Activated CD4-positive, alpha-beta T cell treated with anti-CD3 and anti-CD28 coated beads for 48 hours (primary cell): ENCODE data around the gene CNRIP1.
"Not testable (repeated sequence)": the region's sequence is repeated elsewhere in the genome, so short reads cannot be mapped to it uniquely, and the experiment has no call there.

Experiments
- DNase-seq: peaks from one replicate; pipeline ENCODE4 v3.0.0-alpha.2; 2020

CNRIP1 gene

GRCh38 chr2:68319398-68320117 lies at the start of gene CNRIP1:
Gene CNRIP1, minus strand, starts transcription at chr2:68319949. Its CDS starts 549 bp downstream, at chr2:68319400.
- peak; percentile 13 for DNase-seq

GRCh38 chr2:68369337-68369734 lies 49.6 kb upstream of the CNRIP1 start:
- DNase-seq: no peak

GRCh38 chr2:68368654-68369336 lies 49.0 kb upstream of the CNRIP1 start:
- DNase-seq: no peak

GRCh38 chr2:68367953-68368653 lies 48.4 kb upstream of the CNRIP1 start:
- DNase-seq: no peak

- no peak for DNase-seq
Observed at GRCh38 chr2:68366083-68366560, 46.4 kb upstream of the CNRIP1 start.

- no peak for DNase-seq
Observed at GRCh38 chr2:68365087-68365486, 45.3 kb upstream of the CNRIP1 start, which contains the start of gene PLEK. Gene PLEK, plus strand, starts transcription at chr2:68365282. Its CDS starts 70 bp downstream, at chr2:68365352.

- DNase-seq: no peak
Observed at GRCh38 chr2:68363721-68364120, 44.0 kb upstream of the CNRIP1 start.

GRCh38 chr2:68362749-68363148 lies 43.0 kb upstream of the CNRIP1 start:
- DNase-seq: no peak

- peak; percentile 88 for DNase-seq
Observed at GRCh38 chr2:68362069-68362468, 42.3 kb upstream of the CNRIP1 start.

GRCh38 chr2:68359889-68360288 lies 40.1 kb upstream of the CNRIP1 start:
- no peak for DNase-seq

- DNase-seq: no peak
Observed at GRCh38 chr2:68357605-68358337, 38.0 kb upstream of the CNRIP1 start.

GRCh38 chr2:68356599-68357239 lies 37.0 kb upstream of the CNRIP1 start:
- DNase-seq: no peak

- no peak for DNase-seq
Observed at GRCh38 chr2:68352651-68353391, 33.1 kb upstream of the CNRIP1 start.

- DNase-seq: no peak
Observed at GRCh38 chr2:68351997-68352396, 32.2 kb upstream of the CNRIP1 start.

- DNase-seq: not testable (repeated sequence)
Observed at GRCh38 chr2:68349091-68349490, 29.3 kb upstream of the CNRIP1 start.

- DNase-seq: no peak
Observed at GRCh38 chr2:68345129-68345875, 25.6 kb upstream of the CNRIP1 start.

- DNase-seq: no peak
Observed at GRCh38 chr2:68344031-68344430, 24.3 kb upstream of the CNRIP1 start.

- no peak for DNase-seq
Observed at GRCh38 chr2:68342470-68342869, 22.7 kb upstream of the CNRIP1 start.

GRCh38 chr2:68341583-68341982 lies 21.8 kb upstream of the CNRIP1 start:
- no peak for DNase-seq

- no peak for DNase-seq
Observed at GRCh38 chr2:68341062-68341329, 21.2 kb upstream of the CNRIP1 start.
